Endothelial cell of umbilical vein (primary cell): Measurements from ENCODE around the gene OLA1. TPM values are rescaled to one million over a fixed set of nuclear protein-coding genes. Genes with fewer than 3 reads are reported as not detected.
A peak's percentile ranks its signal among the peaks of the same experiment; 100 is the strongest.

Source experiments
- BruUV-seq: library from RNA; stranded (reverse); fragments of 400-500 nt; replicated peaks from 2 replicates; lab custom pipeline; 2021; lab: Mats Ljungman, UMichigan
- CTCF ChIA-PET: fragments of 300-600, 350-600 bp; sonication (Branson Sonifier 250); formaldehyde crosslinking; loops from one replicate; lab custom pipeline; 2021; ENCODE audit warnings: antibody characterized with exemption, inconsistent platforms; lab: Charles Lee
- POLR2A ChIA-PET: fragments of 300-600, 350-600 bp; sonication (Branson Sonifier 250); formaldehyde crosslinking; loops from one replicate; lab custom pipeline; 2021; ENCODE audit warnings: antibody characterized with exemption, inconsistent platforms; lab: Charles Lee
- DNase-seq: peaks from one replicate; pipeline ENCODE4 v3.0.0-alpha.2; 2011; ENCODE audit warnings: low read depth, low spot score
- FAIRE-seq: peaks from 2 replicates; lab custom pipeline; 2011; peaks lifted over from hg19 to GRCh38; lab: Jason Lieb, UNC
- H2AFZ ChIP-seq: 2 replicates; pipeline ENCODE4 v1.6.0; 2012; ENCODE audit warnings: low read depth, low read length, control low read depth, inconsistent platforms
- H3K27ac ChIP-seq: 2 replicates; pipeline ENCODE4 v1.5.1; 2011; ENCODE audit warnings: low read depth, mild to moderate bottlenecking, control low read depth, low read length, moderate library complexity; ENCODE audit not compliant: insufficient read depth
- H3K27me3 ChIP-seq, 2 experiments: 2 replicates each; pipeline versions ENCODE4 v1.6.0 to v1.6.1; 2011; ENCODE audit warnings: low read length in 2 of 2, mixed read lengths in 1 of 2; ENCODE audit not compliant: control insufficient read depth in 2 of 2, insufficient read depth in 2 of 2
- H3K36me3 ChIP-seq, 2 experiments: 2 replicates in 1 of 2; 3 replicates in 1 of 2; pipeline ENCODE4 v1.5.1; 2011; ENCODE audit warnings: low read length in 2 of 2, mild to moderate bottlenecking in 1 of 2, moderate library complexity in 1 of 2; ENCODE audit not compliant: control insufficient read depth in 2 of 2, insufficient read depth in 2 of 2; ENCODE audit errors: extremely low read depth in 1 of 2
- H3K4me1 ChIP-seq: 3 replicates; pipeline ENCODE4 v1.5.1; 2011; ENCODE audit warnings: mild to moderate bottlenecking, low read length; ENCODE audit not compliant: control insufficient read depth, insufficient read depth; ENCODE audit errors: extremely low read depth
- H3K4me2 ChIP-seq: 2 replicates; pipeline ENCODE4 v1.6.1; 2011; ENCODE audit warnings: low read length, control low read depth, mixed read lengths; ENCODE audit not compliant: insufficient read depth
- H3K4me3 ChIP-seq, 3 experiments: fragments of 200-600 bp in 1 of 3; sonication (generic), shearing (Covaris generic) in 1 of 3; replicated peaks in 1 of 3; 2 replicates each; pipeline ENCODE4 v1.5.1; 2011 to 2016; ENCODE audit warnings: control low read depth in 3 of 3, low read length in 3 of 3, mild to moderate bottlenecking in 2 of 3, inconsistent platforms in 1 of 3, low read depth in 1 of 3, moderate library complexity in 1 of 3; ENCODE audit not compliant: insufficient read depth in 1 of 3
- H3K79me2 ChIP-seq: 2 replicates; pipeline ENCODE4 v1.6.0; 2012; ENCODE audit warnings: low read length, inconsistent platforms; ENCODE audit not compliant: control insufficient read depth, insufficient read depth
- H3K9ac ChIP-seq: replicated peaks from 2 replicates; pipeline ENCODE3; 2011; ENCODE audit warnings: low read length, control low read depth; ENCODE audit not compliant: insufficient read depth; ENCODE audit errors: extremely low read depth
- H3K9me1 ChIP-seq: replicated peaks from 3 replicates; pipeline ENCODE4 v1.6.0; 2011; ENCODE audit warnings: mild to moderate bottlenecking, low read length; ENCODE audit not compliant: control insufficient read depth, insufficient read depth; ENCODE audit errors: extremely low read depth
- H3K9me3 ChIP-seq: replicated peaks from 2 replicates; pipeline ENCODE4 v1.5.1; 2012; ENCODE audit warnings: low read length, inconsistent platforms; ENCODE audit not compliant: control insufficient read depth, insufficient read depth
- H4K20me1 ChIP-seq: replicated peaks from 2 replicates; pipeline ENCODE3; 2011; ENCODE audit warnings: mild to moderate bottlenecking, low read length; ENCODE audit not compliant: control insufficient read depth, insufficient read depth; ENCODE audit errors: extremely low read depth
- CTCF ChIP-seq, 2 donors: IDR thresholded peaks; 1 replicate in 1 of 2; 2 replicates in 1 of 2; pipeline ENCODE4 v1.5.1; 2011; ENCODE audit warnings: low read length in 2 of 2, mild to moderate bottlenecking in 2 of 2, moderate library complexity in 2 of 2, control low read depth in 1 of 2, inconsistent platforms in 1 of 2, low read depth in 1 of 2; ENCODE audit not compliant: insufficient read depth in 1 of 2; ENCODE audit errors: extremely low read depth in 1 of 2
- EZH2 ChIP-seq: IDR thresholded peaks from 2 replicates; pipeline ENCODE4 v1.6.1; 2012; ENCODE audit warnings: borderline replicate concordance, low read depth, mild to moderate bottlenecking, moderate library complexity, low read length, inconsistent platforms; ENCODE audit not compliant: severe bottlenecking
- FOS ChIP-seq: IDR thresholded peaks from 2 replicates; pipeline ENCODE4 v1.6.1; 2011; ENCODE audit warnings: mild to moderate bottlenecking, low read length, moderate library complexity, borderline replicate concordance; ENCODE audit not compliant: insufficient read depth
- GATA2 ChIP-seq: IDR thresholded peaks from 2 replicates; pipeline ENCODE4 v1.7.0; 2011; ENCODE audit warnings: low read depth, mild to moderate bottlenecking, moderate library complexity, mixed read lengths, low read length; ENCODE audit not compliant: insufficient read length, insufficient read depth
- JUN ChIP-seq: IDR thresholded peaks from 2 replicates; pipeline ENCODE4 v1.6.1; 2011; ENCODE audit warnings: borderline replicate concordance, low read depth; ENCODE audit not compliant: insufficient read length, insufficient read depth
- MAX ChIP-seq: IDR thresholded peaks from 2 replicates; pipeline ENCODE4 v1.6.1; 2011; ENCODE audit not compliant: insufficient read depth, insufficient read length
- MYC ChIP-seq: IDR thresholded peaks from one replicate; pipeline ENCODE4 v1.6.1; 2011; ENCODE audit warnings: mild to moderate bottlenecking, low read depth, low read length
- POLR2A ChIP-seq: IDR thresholded peaks from 2 replicates; pipeline ENCODE4 v1.6.1; 2012; ENCODE audit warnings: low read depth, mild to moderate bottlenecking, control low read depth, low read length
- POLR2AphosphoS5 ChIP-seq: IDR thresholded peaks from 2 replicates; pipeline ENCODE4 v1.6.1; 2012; ENCODE audit warnings: low read depth, mild to moderate bottlenecking, control low read depth, low read length, moderate library complexity; ENCODE audit not compliant: insufficient read depth
- dilution Hi-C: fragments of 300-500 bp; cut with MboI; formaldehyde crosslinking; loops from one replicate; pipeline ENCODE4 v1.15.0; 2019; ENCODE audit warnings: low sequenced_read_pairs; ENCODE audit not compliant: extremely low pct_ligation_motif_present
- intact Hi-C: fragments of 100-400 bp; cut with micrococcal nuclease; formaldehyde crosslinking; loops from one replicate; pipeline ENCODE4 v1.10.0; 2022
- polyA plus RNA-seq, 4 experiments: library from polyadenylated mRNA; depleted of rRNA in 3 of 4; stranded (reverse) in 3 of 4; unstranded in 1 of 4; fragments of >200 nt; gene quantifications; 2 replicates each; pipeline versions ENCODE4 v1.2.1 to v1.2.3, GENCODE V29; 2011 to 2012; ENCODE audit warnings: missing spikeins in 1 of 4
- total RNA-seq: library from RNA; stranded (reverse); gene quantifications from 2 replicates; pipeline ENCODE4 v1.2.3, GENCODE V29; 2021

Gene OLA1
- total and polyA plus RNA-seq, 2 donors (not counting 3 experiments of a cell fraction or from before 2014, with no cell fraction given) = 30.6 to 93.9 TPM

- H3K9ac ChIP-seq = no peak overlapping the region
- H3K4me2 ChIP-seq = no peak overlapping the region
- H3K79me2 ChIP-seq = no peaks in the 10 kb centered on the region
- dilution Hi-C loops = no loop called here
- H3K36me3 ChIP-seq = no peaks in the 10 kb centered on the region
- no peak overlapping the region for H3K27ac ChIP-seq
- DNase-seq (no peak), FAIRE-seq (no peak)
- CTCF ChIA-PET = interaction anchor here (1.5 kb wide), 1 partner anchor 83 kb away, joined by 3 read pairs; no protein-coding TSS in a partner anchor
- H4K20me1 ChIP-seq = no peaks in the 10 kb centered on the region
- intact Hi-C loops = no loop called here
- no TSS peak for BruUV-seq
- H3K27me3 ChIP-seq = peaks cover 0 to 12% of the 10 kb centered on the region in 2 experiments
- peak overlapping the region; percentile 40 for H2AFZ ChIP-seq
- no peak for TF ChIP-seq MYC
- TF ChIP-seq POLR2AphosphoS5 = no peak
- TF ChIP-seq FOS = no peak
- no peak for TF ChIP-seq GATA2
- no peak for TF ChIP-seq POLR2A
- TF ChIP-seq EZH2 = no peak
- TF ChIP-seq CTCF (IDR thresholded peaks at IDR 0.05; ENCODE audit: extremely low read depth in 1 of 2, insufficient read depth in 1 of 2, low read depth in 1 of 2, low read length in 2 of 2) = no peak
- TF ChIP-seq JUN = no peak
- TF ChIP-seq MAX = no peak
- no peaks in the 10 kb centered on the region for H3K9me3 ChIP-seq
- H3K4me3 ChIP-seq = no peak overlapping the region
- no peaks in the 10 kb centered on the region for H3K9me1 ChIP-seq
- POLR2A ChIA-PET = no interaction called here
- peaks cover 4% of the 10 kb centered on the region for H3K4me1 ChIP-seq
Observed at GRCh38 chr2:174053355-174054151, 194.8 kb downstream of the OLA1 start.
